Fibroblast of upper back skin (primary cell): ENCODE results near the gene ZNF219.

Source experiments
- DNase-seq: peaks from one replicate; pipeline ENCODE4 v3.0.0-alpha.2; 2013

ZNF219 gene

GRCh38 chr14:21066882-21067502 is 31.5 kb downstream of the ZNF219 start:
- no peak for DNase-seq

GRCh38 chr14:21063479-21063878 is 35.0 kb downstream of the ZNF219 start:
- peak; percentile 96 for DNase-seq

- no peak for DNase-seq
These were observed 37.1 kb downstream of the ZNF219 start for GRCh38 chr14:21061347-21061668.

GRCh38 chr14:21060614-21061346 is 37.7 kb downstream of the ZNF219 start:
- DNase-seq: no peak

GRCh38 chr14:21059842-21060613 is 38.4 kb downstream of the ZNF219 start:
- peak; percentile 47 for DNase-seq

- DNase-seq: no peak
These were observed 39.6 kb downstream of the ZNF219 start for GRCh38 chr14:21058903-21059302.

GRCh38 chr14:21057803-21058675 is 40.4 kb downstream of the ZNF219 start, which contains the start of gene RNASE8:
TSS of gene RNASE8 (plus strand) at chr14:21057822. CDS start at chr14:21057893, 71 bp downstream.
- DNase-seq: no peak

- DNase-seq: peak; percentile 75
These were observed 41.8 kb downstream of the ZNF219 start for GRCh38 chr14:21056520-21057163.

GRCh38 chr14:21055432-21056117 is 42.9 kb downstream of the ZNF219 start:
- DNase-seq: no peak

GRCh38 chr14:21054768-21055145 is 43.7 kb downstream of the ZNF219 start:
- DNase-seq: no peak

GRCh38 chr14:21054123-21054767 is 44.2 kb downstream of the ZNF219 start:
- no peak for DNase-seq

- no peak for DNase-seq
These were observed 45.0 kb downstream of the ZNF219 start for GRCh38 chr14:21053184-21054122.

GRCh38 chr14:21050597-21050996 is 47.9 kb downstream of the ZNF219 start:
- no peak for DNase-seq

- DNase-seq: peak; percentile 49
These were observed 49.2 kb downstream of the ZNF219 start for GRCh38 chr14:21049271-21049673.

- DNase-seq: no peak
These were observed 49.8 kb downstream of the ZNF219 start for GRCh38 chr14:21048638-21049037.

- DNase-seq: peak; percentile 57
These were observed 51.1 kb downstream of the ZNF219 start for GRCh38 chr14:21047378-21047781.

GRCh38 chr14:21043974-21044618 is 54.4 kb downstream of the ZNF219 start:
- DNase-seq: no peak

- no peak for DNase-seq
These were observed 55.0 kb downstream of the ZNF219 start for GRCh38 chr14:21043387-21043973.

GRCh38 chr14:21042918-21043317 is 55.5 kb downstream of the ZNF219 start:
- DNase-seq: no peak
